VCaP (cell line): Measurements from ENCODE around the gene NDUFAF4.

ENCODE experiments used
- H3K27ac ChIP-seq: fragments of 450-650 bp; 2 replicates; pipeline ENCODE4 v1.5.1; 2017
- TF ChIP-seq, protein P1 (sequence below): fragments of 450-650 bp; conservative IDR thresholded peaks from 2 replicates; pipeline ENCODE4 v1.5.1; 2017; ENCODE audit warnings: mild to moderate bottlenecking, moderate library complexity

Gene NDUFAF4

DNA sequence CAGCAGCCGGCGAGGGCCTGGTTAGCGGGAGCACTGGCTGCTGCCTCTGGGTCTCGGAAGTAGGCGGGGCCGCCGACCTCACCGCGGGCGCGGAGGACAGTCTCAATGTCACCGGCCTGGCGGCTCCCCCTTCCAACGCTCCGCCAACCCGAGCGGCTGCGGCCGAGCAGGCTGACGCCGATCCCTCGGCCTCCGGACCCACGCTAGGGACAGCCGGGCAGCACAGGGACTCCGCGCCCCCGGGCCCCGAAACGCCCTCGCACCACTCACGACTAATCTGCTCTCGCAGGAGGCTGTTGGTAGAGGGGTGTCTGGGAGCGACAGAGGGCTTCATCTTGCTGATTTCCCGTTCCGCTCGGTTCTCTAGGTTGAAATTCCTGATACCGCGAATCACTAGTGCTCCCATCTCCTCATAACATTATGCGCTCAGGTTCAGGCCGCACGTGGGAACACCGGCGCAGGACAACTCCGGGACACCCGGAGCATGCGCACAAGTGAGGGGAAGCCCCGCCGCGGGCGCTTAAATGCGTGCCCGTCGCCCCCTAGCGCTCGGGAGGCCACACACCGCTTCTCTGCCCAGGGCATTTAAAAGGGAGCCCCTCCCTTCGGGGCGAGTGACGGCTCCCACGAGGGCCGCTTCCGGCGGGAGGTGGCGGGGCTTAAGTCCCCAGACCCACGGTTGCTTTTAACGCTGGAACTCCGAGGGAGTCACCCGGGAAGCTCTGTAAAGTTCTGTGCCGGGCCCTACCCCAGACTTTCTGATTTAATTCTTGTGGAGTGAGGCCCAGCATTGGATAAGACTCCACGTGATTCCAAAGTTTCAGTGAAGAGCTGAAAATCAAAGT lies at the start of gene NDUFAF4:
NDUFAF4 (minus strand) TSS at position 496 of the 845 bp plus-strand sequence; CDS start at position 406, 90 bp downstream.
- TF ChIP-seq, protein P1, sequence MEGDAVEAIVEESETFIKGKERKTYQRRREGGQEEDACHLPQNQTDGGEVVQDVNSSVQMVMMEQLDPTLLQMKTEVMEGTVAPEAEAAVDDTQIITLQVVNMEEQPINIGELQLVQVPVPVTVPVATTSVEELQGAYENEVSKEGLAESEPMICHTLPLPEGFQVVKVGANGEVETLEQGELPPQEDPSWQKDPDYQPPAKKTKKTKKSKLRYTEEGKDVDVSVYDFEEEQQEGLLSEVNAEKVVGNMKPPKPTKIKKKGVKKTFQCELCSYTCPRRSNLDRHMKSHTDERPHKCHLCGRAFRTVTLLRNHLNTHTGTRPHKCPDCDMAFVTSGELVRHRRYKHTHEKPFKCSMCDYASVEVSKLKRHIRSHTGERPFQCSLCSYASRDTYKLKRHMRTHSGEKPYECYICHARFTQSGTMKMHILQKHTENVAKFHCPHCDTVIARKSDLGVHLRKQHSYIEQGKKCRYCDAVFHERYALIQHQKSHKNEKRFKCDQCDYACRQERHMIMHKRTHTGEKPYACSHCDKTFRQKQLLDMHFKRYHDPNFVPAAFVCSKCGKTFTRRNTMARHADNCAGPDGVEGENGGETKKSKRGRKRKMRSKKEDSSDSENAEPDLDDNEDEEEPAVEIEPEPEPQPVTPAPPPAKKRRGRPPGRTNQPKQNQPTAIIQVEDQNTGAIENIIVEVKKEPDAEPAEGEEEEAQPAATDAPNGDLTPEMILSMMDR, result peak; percentile 96
- H3K27ac ChIP-seq, result peak within 1 kb of the TSS; percentile 83

DNA sequence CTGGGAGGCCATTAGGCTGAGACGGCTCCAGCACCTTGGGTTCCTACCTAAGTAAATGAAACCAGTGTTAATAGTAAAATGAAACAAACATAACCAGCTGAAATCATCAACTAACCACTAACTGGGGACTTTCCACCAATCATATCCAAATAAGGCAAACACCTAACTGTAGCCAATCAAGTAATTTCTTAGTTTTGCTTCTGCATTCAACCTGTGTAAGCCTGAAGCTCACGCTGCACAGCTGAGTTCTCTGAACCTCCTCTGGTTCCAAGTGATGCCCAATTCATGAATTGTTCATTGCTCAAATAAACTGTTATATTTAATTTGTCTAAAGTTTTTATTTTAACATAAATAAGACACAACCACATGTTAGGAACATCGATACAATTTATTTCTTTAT lies 49.4 kb upstream of the NDUFAF4 start:
- TF ChIP-seq, protein P1, result no peak
- H3K27ac ChIP-seq, result no peak overlapping the region

GRCh38 chr6:96943555-96944215 lies 46.0 kb upstream of the NDUFAF4 start:
- no peak overlapping the region for H3K27ac ChIP-seq
- TF ChIP-seq, protein P1, result no peak

DNA sequence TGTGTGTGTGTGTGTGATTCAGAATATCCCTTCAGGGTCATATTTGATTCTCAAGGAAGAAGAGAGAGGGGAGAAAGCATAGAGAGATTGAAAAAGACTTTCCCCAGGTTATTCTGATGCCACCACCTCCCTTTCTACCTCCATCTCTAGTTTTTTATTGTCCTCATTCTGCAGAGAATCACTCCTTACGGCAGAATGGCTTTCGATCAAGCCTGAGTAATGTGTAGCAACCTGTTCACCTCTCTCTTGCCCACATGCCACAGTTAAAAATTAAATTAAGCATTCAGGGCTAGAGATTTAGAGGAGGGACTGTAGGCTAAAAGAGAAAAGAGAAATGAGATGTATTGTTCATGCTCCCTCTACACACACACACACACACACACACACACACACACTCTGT lies 45.0 kb upstream of the NDUFAF4 start:
- TF ChIP-seq, protein P1, result no peak
- no peak overlapping the region for H3K27ac ChIP-seq

DNA sequence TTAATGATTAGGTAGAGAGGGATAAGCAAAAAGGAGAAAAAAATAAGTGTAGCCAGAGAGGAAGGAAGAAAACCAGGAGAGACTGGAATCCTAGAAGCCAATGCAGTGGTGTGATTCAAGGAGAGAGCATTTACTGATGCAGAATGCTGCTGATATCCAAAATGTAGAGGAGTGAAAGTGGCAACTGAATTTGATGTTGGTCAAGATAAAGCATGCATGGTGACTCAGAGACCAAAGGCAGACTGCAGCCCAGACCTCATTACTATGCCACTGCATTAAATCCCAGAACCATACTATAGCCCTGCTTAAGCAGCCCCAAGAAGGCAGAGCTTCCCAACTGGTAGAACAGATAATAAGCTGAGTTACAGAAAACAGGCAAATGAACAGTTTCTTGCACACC lies 42.6 kb upstream of the NDUFAF4 start:
- no peak overlapping the region for H3K27ac ChIP-seq
- TF ChIP-seq, protein P1, result no peak

GRCh38 chr6:96939007-96939805 lies 41.5 kb upstream of the NDUFAF4 start:
- TF ChIP-seq, protein P1, result no peak
- no peak overlapping the region for H3K27ac ChIP-seq

DNA sequence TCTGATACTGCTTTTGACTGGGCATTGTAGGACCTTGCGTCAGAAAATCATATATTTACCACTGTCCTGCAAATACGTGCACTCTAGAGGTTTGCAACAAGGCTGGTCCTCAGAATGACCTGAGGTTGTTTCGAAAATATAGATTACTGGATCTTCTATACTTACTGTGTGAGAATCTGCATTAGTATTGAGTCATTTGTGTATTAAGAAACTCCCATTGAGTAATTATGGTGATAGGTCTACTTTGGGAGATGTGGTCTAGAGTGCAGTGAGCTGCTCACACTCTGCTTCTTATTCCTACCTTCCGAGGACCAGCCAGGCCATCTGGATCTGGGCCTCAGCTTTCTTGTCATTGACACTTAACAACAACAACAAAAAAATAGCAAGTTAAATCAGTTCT lies 36.4 kb upstream of the NDUFAF4 start:
- TF ChIP-seq, protein P1, result no peak

More for the DNA sequence above, 36.4 kb upstream of the NDUFAF4 start:
- H3K27ac ChIP-seq, result no peak overlapping the region
